Measurements from ENCODE around the gene RPS6KA3.

DNA sequence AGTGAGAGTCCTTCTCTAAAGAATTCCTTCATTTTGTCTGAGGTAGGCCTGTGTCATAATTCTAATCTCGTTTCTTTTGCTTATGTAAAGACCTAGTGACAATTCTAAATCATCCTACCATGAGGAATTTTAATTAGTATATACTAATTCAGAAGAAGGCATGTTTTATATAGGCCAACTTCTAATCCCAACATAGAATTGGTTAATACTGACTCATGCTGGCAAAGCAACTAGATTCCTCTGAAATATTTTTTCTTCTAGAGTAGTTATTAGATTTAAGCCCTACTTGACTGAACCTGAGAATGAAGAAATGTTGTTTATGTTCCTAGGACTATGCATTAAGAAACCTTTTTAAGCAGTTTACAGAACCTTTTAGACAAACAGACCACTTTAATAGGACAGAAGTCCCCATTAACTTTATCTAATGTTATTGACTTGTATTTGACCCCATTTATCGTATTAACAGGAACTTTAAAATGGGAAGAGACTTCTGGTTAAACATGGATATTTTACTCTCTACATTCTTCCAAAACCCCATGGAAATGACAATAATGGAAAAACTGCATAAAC is 69.0 kb downstream of the RPS6KA3 start:
- TF ChIP-seq, protein P1, sequence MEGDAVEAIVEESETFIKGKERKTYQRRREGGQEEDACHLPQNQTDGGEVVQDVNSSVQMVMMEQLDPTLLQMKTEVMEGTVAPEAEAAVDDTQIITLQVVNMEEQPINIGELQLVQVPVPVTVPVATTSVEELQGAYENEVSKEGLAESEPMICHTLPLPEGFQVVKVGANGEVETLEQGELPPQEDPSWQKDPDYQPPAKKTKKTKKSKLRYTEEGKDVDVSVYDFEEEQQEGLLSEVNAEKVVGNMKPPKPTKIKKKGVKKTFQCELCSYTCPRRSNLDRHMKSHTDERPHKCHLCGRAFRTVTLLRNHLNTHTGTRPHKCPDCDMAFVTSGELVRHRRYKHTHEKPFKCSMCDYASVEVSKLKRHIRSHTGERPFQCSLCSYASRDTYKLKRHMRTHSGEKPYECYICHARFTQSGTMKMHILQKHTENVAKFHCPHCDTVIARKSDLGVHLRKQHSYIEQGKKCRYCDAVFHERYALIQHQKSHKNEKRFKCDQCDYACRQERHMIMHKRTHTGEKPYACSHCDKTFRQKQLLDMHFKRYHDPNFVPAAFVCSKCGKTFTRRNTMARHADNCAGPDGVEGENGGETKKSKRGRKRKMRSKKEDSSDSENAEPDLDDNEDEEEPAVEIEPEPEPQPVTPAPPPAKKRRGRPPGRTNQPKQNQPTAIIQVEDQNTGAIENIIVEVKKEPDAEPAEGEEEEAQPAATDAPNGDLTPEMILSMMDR (IDR thresholded peaks at IDR 0.05 in 8 of 11, conservative IDR thresholded peaks at IDR 0.05 in 3 of 11), result no peak
- TF ChIP-seq POLR2AphosphoS5 (IDR thresholded peaks at IDR 0.05), result no peak

All from spleen (tissue), 7 donors.